ENCODE results near the gene FSD1L.
A peak's percentile ranks its signal among the peaks of the same experiment; 100 is the strongest.

FSD1L gene

DNA sequence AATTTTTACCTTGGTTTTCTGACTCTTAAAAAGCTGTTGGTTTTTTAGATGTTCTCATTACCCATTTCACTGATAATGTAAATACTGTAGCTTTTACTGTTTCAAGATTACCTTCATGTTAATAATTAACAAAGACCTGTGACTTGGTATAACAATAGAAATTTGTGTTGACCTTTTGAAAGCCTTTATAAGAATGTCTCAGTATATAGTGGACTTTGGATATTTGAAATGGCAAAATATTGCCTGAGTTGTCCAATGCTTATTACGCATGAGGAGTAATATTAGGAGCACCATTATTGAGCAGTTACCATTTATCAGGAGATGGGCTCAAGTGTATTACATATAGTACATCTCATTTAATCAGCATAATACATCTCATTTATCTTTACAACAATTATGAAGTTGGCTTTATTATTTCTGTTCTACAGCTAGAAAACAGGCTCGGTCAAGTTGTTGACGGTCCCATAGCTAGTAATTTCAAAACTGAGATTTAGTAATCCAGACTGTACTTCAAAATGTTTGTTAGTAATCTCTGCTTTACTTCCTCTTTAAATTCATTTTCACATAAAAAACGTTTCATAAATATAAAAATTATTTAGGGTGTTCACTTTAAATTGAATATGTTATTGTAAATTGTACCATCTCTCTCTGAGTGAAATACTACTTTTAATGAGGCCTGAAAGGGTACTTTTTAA is 59.4 kb downstream of the FSD1L start:
- peaks cover 50% of the 10 kb centered on the region for H3K4me1 ChIP-seq (ENCODE audit: low read length)
- H3K4me2 ChIP-seq (ENCODE audit: low read length): peak overlapping the region; percentile 2
- peaks cover 11% of the 10 kb centered on the region for H3K36me3 ChIP-seq (replicated peaks; ENCODE audit: low read depth, low read length)

GRCh38 chr9:105508530-105508929 is 60.7 kb downstream of the FSD1L start:
- H3K4me2 ChIP-seq (ENCODE audit: low read length): no peak overlapping the region
- H4K20me1 ChIP-seq (ENCODE audit: insufficient read depth, low read length): no peaks in the 10 kb centered on the region
- peaks cover 39% of the 10 kb centered on the region for H3K4me1 ChIP-seq (ENCODE audit: low read length)
- no peak overlapping the region for H3K9ac ChIP-seq (ENCODE audit: low read length)
- TF ChIP-seq EZH2phosphoT487 (IDR thresholded peaks at IDR 0.05; ENCODE audit: low read depth): no peak
- TF ChIP-seq CTCF (IDR thresholded peaks at IDR 0.05; ENCODE audit: low read depth, low read length): no peak
- no peaks in the 10 kb centered on the region; the same call in 1 of the 2 replicates for H3K79me2 ChIP-seq (ENCODE audit: low read length)
- H3K4me3 ChIP-seq (ENCODE audit: low read length): no peak overlapping the region
- no peak overlapping the region for H2AFZ ChIP-seq (ENCODE audit: low read depth, low read length)
- no peaks in the 10 kb centered on the region for H3K27me3 ChIP-seq (ENCODE audit: low read depth, low read length)
- H3K27ac ChIP-seq (ENCODE audit: low read length): no peak overlapping the region
- H3K9me3 ChIP-seq (ENCODE audit: insufficient read depth, low read length): no peaks in the 10 kb centered on the region
- H3K36me3 ChIP-seq (replicated peaks; ENCODE audit: low read depth, low read length): peaks cover 11% of the 10 kb centered on the region

More for the DNA sequence above, 59.4 kb downstream of the FSD1L start:
- no peak overlapping the region for H3K4me3 ChIP-seq (ENCODE audit: low read length)
- no peak for TF ChIP-seq CTCF (IDR thresholded peaks at IDR 0.05; ENCODE audit: low read depth, low read length)
- TF ChIP-seq EZH2phosphoT487 (IDR thresholded peaks at IDR 0.05; ENCODE audit: low read depth): no peak
- no peaks in the 10 kb centered on the region for H3K9me3 ChIP-seq (ENCODE audit: insufficient read depth, low read length)
- no peaks in the 10 kb centered on the region for H4K20me1 ChIP-seq (ENCODE audit: insufficient read depth, low read length)
- H3K27ac ChIP-seq (ENCODE audit: low read length): no peak overlapping the region
- H2AFZ ChIP-seq (ENCODE audit: low read depth, low read length): no peak overlapping the region
- no peaks in the 10 kb centered on the region; the same call in 1 of the 2 replicates for H3K79me2 ChIP-seq (ENCODE audit: low read length)
- no peak overlapping the region for H3K9ac ChIP-seq (ENCODE audit: low read length)
- no peaks in the 10 kb centered on the region for H3K27me3 ChIP-seq (ENCODE audit: low read depth, low read length)

- Histone ChIP-seq H3K9me3 (ENCODE audit: insufficient read depth, low read length) (no peaks in the 10 kb centered on the region), H2AFZ (ENCODE audit: low read depth, low read length) (no peak overlapping the region), H3K36me3 (replicated peaks; ENCODE audit: low read depth, low read length) (peaks cover 18% of the 10 kb centered on the region), H4K20me1 (ENCODE audit: insufficient read depth, low read length) (no peaks in the 10 kb centered on the region), H3K4me2 (ENCODE audit: low read length) (no peak overlapping the region), H3K9ac (ENCODE audit: low read length) (no peak overlapping the region), H3K4me3 (ENCODE audit: low read length) (no peak overlapping the region), H3K4me1 (ENCODE audit: low read length) (peaks cover 24% of the 10 kb centered on the region), H3K79me2 (ENCODE audit: low read length) (no peaks in the 10 kb centered on the region), H3K27ac (ENCODE audit: low read length) (no peak overlapping the region), H3K27me3 (ENCODE audit: low read depth, low read length) (no peaks in the 10 kb centered on the region)
- TF ChIP-seq EZH2phosphoT487 (IDR thresholded peaks at IDR 0.05; ENCODE audit: low read depth) (no peak), CTCF (IDR thresholded peaks at IDR 0.05; ENCODE audit: low read depth, low read length) (no peak)
Observed at GRCh38 chr9:105510024-105510423, 62.2 kb downstream of the FSD1L start.

DNA sequence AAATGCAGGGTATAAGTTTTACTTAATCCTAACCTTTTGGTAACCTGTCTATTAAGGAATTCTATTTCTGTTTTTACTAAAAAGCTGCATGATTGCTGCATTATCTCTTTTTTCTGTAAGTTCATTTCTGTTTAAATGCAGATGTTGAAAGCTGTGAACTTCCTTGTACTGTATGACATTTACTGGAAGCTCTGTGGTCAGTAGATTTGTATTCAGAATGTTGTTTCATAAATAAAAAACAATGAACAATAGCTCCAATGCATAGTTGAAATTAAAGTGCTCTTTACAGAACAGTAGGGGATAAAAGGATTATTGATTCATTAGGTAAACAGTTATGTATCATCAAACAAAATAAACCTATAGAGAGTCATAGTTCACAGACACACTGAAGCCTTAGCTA is 63.6 kb downstream of the FSD1L start:
- H3K4me1 ChIP-seq (ENCODE audit: low read length): peaks cover 23% of the 10 kb centered on the region
- peaks cover 18% of the 10 kb centered on the region for H3K36me3 ChIP-seq (replicated peaks; ENCODE audit: low read depth, low read length)
- H3K9ac ChIP-seq (ENCODE audit: low read length): no peak overlapping the region
- no peak overlapping the region for H2AFZ ChIP-seq (ENCODE audit: low read depth, low read length)
- no peaks in the 10 kb centered on the region for H4K20me1 ChIP-seq (ENCODE audit: insufficient read depth, low read length)
- H3K27ac ChIP-seq (ENCODE audit: low read length): no peak overlapping the region
- no peaks in the 10 kb centered on the region for H3K9me3 ChIP-seq (ENCODE audit: insufficient read depth, low read length)
- no peaks in the 10 kb centered on the region for H3K79me2 ChIP-seq (ENCODE audit: low read length)
- H3K4me2 ChIP-seq (ENCODE audit: low read length): no peak overlapping the region
- no peaks in the 10 kb centered on the region for H3K27me3 ChIP-seq (ENCODE audit: low read depth, low read length)
- no peak overlapping the region for H3K4me3 ChIP-seq (ENCODE audit: low read length)
- TF ChIP-seq EZH2phosphoT487 (IDR thresholded peaks at IDR 0.05; ENCODE audit: low read depth): no peak
- no peak for TF ChIP-seq CTCF (IDR thresholded peaks at IDR 0.05; ENCODE audit: low read depth, low read length)

All from OCI-LY3 (cell line).